K562 (cell line): Measurements from ENCODE around the gene TMEM53. TPM values are rescaled to one million over a fixed set of nuclear protein-coding genes. Genes with fewer than 3 reads are reported as not detected.

Experiments used
- CEBPG ChIP-seq, 3 experiments: fragments of 200-800 bp in 1 of 3; sonication (Bioruptor generic) in 1 of 3; sonication (generic) in 1 of 3; formaldehyde crosslinking in 1 of 3; IDR thresholded peaks in 2 of 3; conservative IDR thresholded peaks in 1 of 3; 2 replicates each; pipeline versions ENCODE4 v1.6.1 to v1.8.0; 2016 to 2022; ENCODE audit warnings: missing compliant biosample characterization in 2 of 3, missing genetic modification characterization in 2 of 3, mild to moderate bottlenecking in 1 of 3, missing genetic modification reagents in 1 of 3
- ETV5 ChIP-seq: sonication (generic); formaldehyde crosslinking; IDR thresholded peaks from 2 replicates; pipeline ENCODE4 v1.4.0; 2020; ENCODE audit warnings: low read depth, mild to moderate bottlenecking, missing genetic modification reagents
- MCM3 ChIP-seq: fragments of 450-650 bp; IDR thresholded peaks from 2 replicates; pipeline ENCODE4 v1.6.1; 2016
- NFYB ChIP-seq: IDR thresholded peaks from 2 replicates; pipeline ENCODE4 v1.6.1; 2011; ENCODE audit warnings: mild to moderate bottlenecking, moderate library complexity; ENCODE audit not compliant: insufficient read length; ENCODE audit errors: extremely low read depth
- PHB2 ChIP-seq: fragments of 450-650 bp; IDR thresholded peaks from 2 replicates; pipeline ENCODE4 v1.6.1; 2017; ENCODE audit warnings: low read depth
- RBM25 ChIP-seq: fragments of 200-400 bp; formaldehyde crosslinking; IDR thresholded peaks from 2 replicates; pipeline ENCODE4 v1.6.1; 2018; ENCODE audit warnings: low read length, low read depth, moderate library complexity; ENCODE audit not compliant: severe bottlenecking
- SPI1 ChIP-seq: IDR thresholded peaks from 2 replicates; pipeline ENCODE4 v1.6.1; 2011; ENCODE audit warnings: low read depth, low read length, control low read depth, borderline replicate concordance
- TCFL5 ChIP-seq: fragments of 250-450 bp; sonication (Bioruptor Pico); conservative IDR thresholded peaks from 2 replicates; pipeline ENCODE4 v1.6.1; 2021; ENCODE audit warnings: mild to moderate bottlenecking, moderate library complexity, matching md5 sums
- ZFP36 ChIP-seq: fragments of 150-350 bp; IDR thresholded peaks from 2 replicates; pipeline ENCODE4 v1.6.1; 2018; ENCODE audit warnings: low read length, low read depth; ENCODE audit not compliant: partially characterized antibody
- ZNF217 ChIP-seq: sonication (generic); formaldehyde crosslinking; IDR thresholded peaks from 2 replicates; pipeline ENCODE4 v1.8.0; 2022; ENCODE audit warnings: mild to moderate bottlenecking, missing genetic modification reagents
- ZNF224 ChIP-seq: sonication (generic); formaldehyde crosslinking; IDR thresholded peaks from 2 replicates; pipeline ENCODE4 v1.8.0; 2022; ENCODE audit warnings: mild to moderate bottlenecking, missing genetic modification reagents
- ZNF780A ChIP-seq: fragments of 250-450 bp; sonication (Bioruptor Pico); IDR thresholded peaks from 2 replicates; pipeline ENCODE4 v1.5.0; 2021; ENCODE audit warnings: mild to moderate bottlenecking
- ZNF79 ChIP-seq: fragments of 250-450 bp; sonication (Bioruptor Pico); IDR thresholded peaks from 2 replicates; pipeline ENCODE4 v1.4.0; 2020; ENCODE audit warnings: low read depth, mild to moderate bottlenecking, moderate library complexity
- polyA plus RNA-seq, 8 experiments: library from polyadenylated mRNA; depleted of rRNA in 4 of 8; stranded (reverse) in 5 of 8; unstranded in 3 of 8; fragments of >200 nt; fragmentation: Nextera tagmentation in 2 of 8; fragmentation: Illumina TruSeq in 1 of 8; extraction: Ambion mirVana in 2 of 8; extraction: Trizol in 1 of 8; gene quantifications; 2 replicates each; pipeline versions ENCODE4 v1.2.1 to v1.2.3, GENCODE V29; 2011 to 2014; ENCODE audit warnings: inconsistent platforms in 1 of 8, missing spikeins in 1 of 8
- total RNA-seq, 7 experiments: library from RNA; depleted of rRNA in 6 of 7; stranded (reverse); fragments of >200 nt in 6 of 7; fragmentation: Illumina TruSeq in 2 of 7; extraction: Trizol in 2 of 7; gene quantifications; 2 replicates each; pipeline versions ENCODE4 v1.2.1 to v1.2.3, GENCODE V29; 2011 to 2021; ENCODE audit warnings: low replicate concordance in 1 of 7
- TF ChIP-seq, protein P1 (sequence below): fragments of 450-650 bp; IDR thresholded peaks from 2 replicates; pipeline ENCODE4 v1.6.1; 2017; ENCODE audit warnings: antibody characterized with exemption, mild to moderate bottlenecking
- TF ChIP-seq, protein P2 (sequence below): fragments of 450-650 bp; IDR thresholded peaks from 2 replicates; pipeline ENCODE4 v1.6.1; 2018; ENCODE audit warnings: mild to moderate bottlenecking, low read depth; ENCODE audit not compliant: partially characterized antibody
- TF ChIP-seq, protein P3 (sequence below): IDR thresholded peaks from 2 replicates; pipeline ENCODE4 v1.6.1; 2011; ENCODE audit warnings: borderline replicate concordance, low read depth, mild to moderate bottlenecking, moderate library complexity, low read length; ENCODE audit not compliant: insufficient read depth, poor library complexity, severe bottlenecking
- TF ChIP-seq, protein P4 (sequence below): sonication (generic); formaldehyde crosslinking; IDR thresholded peaks from 2 replicates; pipeline ENCODE4 v1.8.0; 2022; ENCODE audit warnings: mild to moderate bottlenecking, missing genetic modification reagents

The TMEM53 gene
- total and polyA plus RNA-seq, 9 of the 15 experiments (the other 6 are each of a cell fraction or from before 2014, with no cell fraction given), result 0.23 to 3.7 (median 2.0) TPM

DNA sequence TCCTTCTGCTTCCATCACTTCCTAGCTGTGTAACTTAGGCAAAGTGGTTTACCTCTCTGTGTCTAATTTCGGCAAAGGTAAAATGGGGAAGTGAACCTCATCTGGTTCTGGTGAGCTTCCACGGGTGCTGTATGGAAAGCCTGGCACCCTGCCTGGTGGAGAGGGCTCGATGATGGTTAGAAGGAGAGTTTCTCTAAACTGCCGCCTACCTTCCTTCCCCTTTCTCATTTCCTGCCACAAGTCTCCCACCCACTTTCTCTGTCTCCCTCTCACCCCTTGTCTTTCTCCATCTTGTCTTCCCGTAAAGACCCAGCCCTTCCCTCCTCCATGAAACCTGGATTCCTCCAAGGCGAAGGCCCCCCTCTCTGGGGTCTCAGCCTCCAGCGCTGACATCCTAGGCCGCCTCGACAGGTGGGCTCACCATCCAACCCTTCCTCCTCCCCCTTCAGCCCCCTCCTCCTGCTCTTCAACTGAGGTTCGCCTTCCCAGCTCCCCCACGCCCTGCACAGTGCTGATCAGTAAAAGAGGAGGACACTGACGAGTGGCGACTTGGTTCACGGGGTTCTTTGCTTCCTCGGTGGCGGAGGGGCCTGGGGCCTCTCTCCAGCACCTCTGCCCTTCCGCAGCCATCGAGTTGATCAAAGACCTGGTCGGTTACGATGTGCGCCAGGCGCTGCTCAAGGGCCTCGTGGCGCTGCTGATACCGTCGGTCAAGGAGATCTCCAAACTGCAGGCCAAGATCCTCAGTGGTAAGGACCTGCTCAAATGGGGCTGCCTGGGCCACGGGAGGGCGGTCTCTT, 49.4 kb upstream of the TMEM53 start (continued):
- TF ChIP-seq, protein P1, sequence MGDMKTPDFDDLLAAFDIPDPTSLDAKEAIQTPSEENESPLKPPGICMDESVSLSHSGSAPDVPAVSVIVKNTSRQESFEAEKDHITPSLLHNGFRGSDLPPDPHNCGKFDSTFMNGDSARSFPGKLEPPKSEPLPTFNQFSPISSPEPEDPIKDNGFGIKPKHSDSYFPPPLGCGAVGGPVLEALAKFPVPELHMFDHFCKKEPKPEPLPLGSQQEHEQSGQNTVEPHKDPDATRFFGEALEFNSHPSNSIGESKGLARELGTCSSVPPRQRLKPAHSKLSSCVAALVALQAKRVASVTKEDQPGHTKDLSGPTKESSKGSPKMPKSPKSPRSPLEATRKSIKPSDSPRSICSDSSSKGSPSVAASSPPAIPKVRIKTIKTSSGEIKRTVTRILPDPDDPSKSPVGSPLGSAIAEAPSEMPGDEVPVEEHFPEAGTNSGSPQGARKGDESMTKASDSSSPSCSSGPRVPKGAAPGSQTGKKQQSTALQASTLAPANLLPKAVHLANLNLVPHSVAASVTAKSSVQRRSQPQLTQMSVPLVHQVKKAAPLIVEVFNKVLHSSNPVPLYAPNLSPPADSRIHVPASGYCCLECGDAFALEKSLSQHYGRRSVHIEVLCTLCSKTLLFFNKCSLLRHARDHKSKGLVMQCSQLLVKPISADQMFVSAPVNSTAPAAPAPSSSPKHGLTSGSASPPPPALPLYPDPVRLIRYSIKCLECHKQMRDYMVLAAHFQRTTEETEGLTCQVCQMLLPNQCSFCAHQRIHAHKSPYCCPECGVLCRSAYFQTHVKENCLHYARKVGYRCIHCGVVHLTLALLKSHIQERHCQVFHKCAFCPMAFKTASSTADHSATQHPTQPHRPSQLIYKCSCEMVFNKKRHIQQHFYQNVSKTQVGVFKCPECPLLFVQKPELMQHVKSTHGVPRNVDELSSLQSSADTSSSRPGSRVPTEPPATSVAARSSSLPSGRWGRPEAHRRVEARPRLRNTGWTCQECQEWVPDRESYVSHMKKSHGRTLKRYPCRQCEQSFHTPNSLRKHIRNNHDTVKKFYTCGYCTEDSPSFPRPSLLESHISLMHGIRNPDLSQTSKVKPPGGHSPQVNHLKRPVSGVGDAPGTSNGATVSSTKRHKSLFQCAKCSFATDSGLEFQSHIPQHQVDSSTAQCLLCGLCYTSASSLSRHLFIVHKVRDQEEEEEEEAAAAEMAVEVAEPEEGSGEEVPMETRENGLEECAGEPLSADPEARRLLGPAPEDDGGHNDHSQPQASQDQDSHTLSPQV, result no peak
- no peak for TF ChIP-seq TCFL5 (CRISPR knock-in tag)
- TF ChIP-seq, protein P2, sequence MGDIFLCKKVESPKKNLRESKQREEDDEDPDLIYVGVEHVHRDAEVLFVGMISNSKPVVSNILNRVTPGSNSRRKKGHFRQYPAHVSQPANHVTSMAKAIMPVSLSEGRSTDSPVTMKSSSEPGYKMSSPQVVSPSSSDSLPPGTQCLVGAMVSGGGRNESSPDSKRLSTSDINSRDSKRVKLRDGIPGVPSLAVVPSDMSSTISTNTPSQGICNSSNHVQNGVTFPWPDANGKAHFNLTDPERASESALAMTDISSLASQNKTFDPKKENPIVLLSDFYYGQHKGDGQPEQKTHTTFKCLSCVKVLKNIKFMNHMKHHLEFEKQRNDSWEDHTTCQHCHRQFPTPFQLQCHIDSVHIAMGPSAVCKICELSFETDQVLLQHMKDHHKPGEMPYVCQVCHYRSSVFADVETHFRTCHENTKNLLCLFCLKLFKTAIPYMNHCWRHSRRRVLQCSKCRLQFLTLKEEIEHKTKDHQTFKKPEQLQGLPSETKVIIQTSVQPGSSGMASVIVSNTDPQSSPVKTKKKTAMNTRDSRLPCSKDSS, result peak; percentile 12
- no peak for TF ChIP-seq MCM3
- TF ChIP-seq RBM25, result peak; percentile 31
- TF ChIP-seq ZFP36, result peak; percentile 77
- no peak for TF ChIP-seq ZNF79 (CRISPR knock-in tag)
- no peak for TF ChIP-seq ZNF780A (CRISPR knock-in tag)
- TF ChIP-seq ZNF217 (CRISPR knock-in tag), result no peak
- TF ChIP-seq, protein P3, sequence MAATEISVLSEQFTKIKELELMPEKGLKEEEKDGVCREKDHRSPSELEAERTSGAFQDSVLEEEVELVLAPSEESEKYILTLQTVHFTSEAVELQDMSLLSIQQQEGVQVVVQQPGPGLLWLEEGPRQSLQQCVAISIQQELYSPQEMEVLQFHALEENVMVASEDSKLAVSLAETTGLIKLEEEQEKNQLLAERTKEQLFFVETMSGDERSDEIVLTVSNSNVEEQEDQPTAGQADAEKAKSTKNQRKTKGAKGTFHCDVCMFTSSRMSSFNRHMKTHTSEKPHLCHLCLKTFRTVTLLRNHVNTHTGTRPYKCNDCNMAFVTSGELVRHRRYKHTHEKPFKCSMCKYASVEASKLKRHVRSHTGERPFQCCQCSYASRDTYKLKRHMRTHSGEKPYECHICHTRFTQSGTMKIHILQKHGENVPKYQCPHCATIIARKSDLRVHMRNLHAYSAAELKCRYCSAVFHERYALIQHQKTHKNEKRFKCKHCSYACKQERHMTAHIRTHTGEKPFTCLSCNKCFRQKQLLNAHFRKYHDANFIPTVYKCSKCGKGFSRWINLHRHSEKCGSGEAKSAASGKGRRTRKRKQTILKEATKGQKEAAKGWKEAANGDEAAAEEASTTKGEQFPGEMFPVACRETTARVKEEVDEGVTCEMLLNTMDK, result no peak
- peak; percentile 91 for TF ChIP-seq SPI1
- TF ChIP-seq PHB2, result no peak
- TF ChIP-seq, protein P4, sequence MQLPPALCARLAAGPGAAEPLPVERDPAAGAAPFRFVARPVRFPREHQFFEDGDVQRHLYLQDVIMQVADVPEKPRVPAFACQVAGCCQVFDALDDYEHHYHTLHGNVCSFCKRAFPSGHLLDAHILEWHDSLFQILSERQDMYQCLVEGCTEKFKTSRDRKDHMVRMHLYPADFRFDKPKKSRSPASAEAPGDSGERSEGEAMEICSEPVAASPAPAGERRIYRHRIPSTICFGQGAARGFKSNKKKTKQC (CRISPR knock-in tag), result no peak
- TF ChIP-seq ZNF224 (CRISPR knock-in tag), result no peak
- no peak for TF ChIP-seq CEBPG (CRISPR knock-in tag; IDR thresholded peaks at IDR 0.05)
- TF ChIP-seq CEBPG (tag; conservative IDR thresholded peaks at IDR 0.05 in 1 of 2, IDR thresholded peaks at IDR 0.05 in 1 of 2), result no peak
- no peak for TF ChIP-seq ETV5 (CRISPR knock-in tag)
- no peak for TF ChIP-seq NFYB
